MCF 10A (cell line): ENCODE results near the gene RPS28. TPM values are rescaled to one million over a fixed set of nuclear protein-coding genes. Genes with fewer than 3 reads are reported as not detected.

ENCODE experiments used
- BruUV-seq: library from RNA; stranded (reverse); fragments of 400-500 nt; replicated peaks from 2 replicates; lab custom pipeline; 2021; lab: Mats Ljungman, UMichigan
- CTCF ChIA-PET: fragments of 300-600 bp; sonication (Branson Sonifier 250); formaldehyde crosslinking; extraction: SDS; loops from one replicate; lab custom pipeline; 2021; ENCODE audit warnings: antibody characterized with exemption, inconsistent platforms; lab: Yijun Ruan, JAX
- POLR2A ChIA-PET: fragments of 300-600, 350-650 bp; sonication (Branson Sonifier 250); formaldehyde crosslinking; extraction: SDS; loops from one replicate; lab custom pipeline; 2020; ENCODE audit warnings: antibody characterized with exemption, inconsistent platforms; lab: Yijun Ruan, JAX
- DNase-seq: peaks from one replicate; pipeline ENCODE4 v3.0.0-alpha.2; 2018; ENCODE audit not compliant: unreplicated experiment
- H3K27ac Mint-ChIP-seq: one replicate; pipeline ENCODE4 v1.8.0; 2022; ENCODE audit warnings: mild to moderate bottlenecking, low read depth, mixed read lengths; ENCODE audit not compliant: unreplicated experiment
- H3K27me3 Mint-ChIP-seq: one replicate; pipeline ENCODE4 v1.8.0; 2022; ENCODE audit warnings: mixed read lengths; ENCODE audit not compliant: insufficient read depth, unreplicated experiment
- H3K36me3 Mint-ChIP-seq: one replicate; pipeline ENCODE4 v1.8.0; 2022; ENCODE audit warnings: mild to moderate bottlenecking, moderate library complexity, mixed read lengths; ENCODE audit not compliant: insufficient read depth, unreplicated experiment
- H3K4me1 Mint-ChIP-seq: one replicate; pipeline ENCODE4 v1.8.0; 2022; ENCODE audit warnings: mixed read lengths; ENCODE audit not compliant: insufficient read depth, unreplicated experiment
- H3K4me3 Mint-ChIP-seq: one replicate; pipeline ENCODE4 v1.8.0; 2022; ENCODE audit warnings: mild to moderate bottlenecking, moderate library complexity, mixed read lengths; ENCODE audit not compliant: unreplicated experiment
- H3K9me3 Mint-ChIP-seq: one replicate; pipeline ENCODE4 v1.8.0; 2022; ENCODE audit warnings: mixed read lengths; ENCODE audit not compliant: unreplicated experiment
- intact Hi-C: fragments of 100-400 bp; cut with micrococcal nuclease; formaldehyde crosslinking; loops from 2 replicates; pipeline ENCODE4 v1.14.1; 2022
- total RNA-seq: library from RNA; stranded (reverse); gene quantifications from 2 replicates; pipeline ENCODE4 v1.2.3, GENCODE V29; 2022
- TF ChIP-seq, protein P1 (sequence below): fragments of 200-600 bp; IDR thresholded peaks from one replicate; pipeline ENCODE4 v1.8.0; 2022; ENCODE audit warnings: antibody characterized with exemption, mild to moderate bottlenecking; ENCODE audit not compliant: unreplicated experiment

The RPS28 gene
- total RNA-seq, 1 experiment from 2014 or later, result 2,362 TPM

DNA sequence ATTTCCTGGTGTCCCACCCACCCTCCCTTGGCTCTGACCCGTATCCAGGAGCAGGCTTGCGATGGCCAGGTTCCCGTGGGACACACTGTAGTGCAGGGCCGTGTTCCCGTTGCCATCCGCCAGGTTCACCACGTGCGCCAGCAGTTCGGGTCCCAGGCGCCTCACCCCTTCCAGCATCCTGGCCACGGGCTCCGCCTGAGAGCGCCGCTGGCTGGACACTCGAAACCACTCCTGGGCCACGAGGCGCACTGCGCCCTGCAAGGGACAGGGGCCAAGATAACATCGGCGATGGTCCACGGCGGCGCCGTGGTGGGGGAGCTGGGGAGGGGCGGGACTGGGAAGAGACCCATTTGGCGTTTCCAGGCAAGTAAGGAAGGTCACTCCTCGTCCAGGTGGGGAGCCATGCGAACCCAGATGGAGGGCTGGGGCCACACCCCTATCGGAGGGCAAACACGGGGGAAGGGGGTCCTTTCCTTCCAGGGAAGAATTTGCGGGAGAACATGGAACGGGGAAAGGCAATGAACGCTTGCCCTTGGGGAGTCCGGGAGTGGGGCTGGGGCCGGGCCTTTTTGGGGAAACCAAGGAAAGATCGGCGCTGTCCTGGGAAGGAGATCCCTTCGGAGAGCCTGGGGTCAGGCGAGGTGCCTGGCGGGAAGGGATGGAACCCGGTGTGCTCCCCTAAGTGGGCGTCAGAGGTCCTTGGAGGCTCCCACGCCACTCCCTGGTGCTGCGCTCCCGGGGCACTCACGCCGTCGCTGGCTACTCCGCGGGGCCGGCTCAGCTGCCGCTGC lies 11.9 kb downstream of the RPS28 start:
- DNase-seq, result no peak
- H3K9me3 Mint-ChIP-seq, result no peaks in the 10 kb centered on the region
- POLR2A ChIA-PET, result interaction anchor here (4.4 kb wide), 1 partner anchor 10 kb away, joined by 70 read pairs; the partner anchor contains the start of genes NDUFA7 and RPS28
- H3K36me3 Mint-ChIP-seq, result no peaks in the 10 kb centered on the region
- TF ChIP-seq, protein P1, sequence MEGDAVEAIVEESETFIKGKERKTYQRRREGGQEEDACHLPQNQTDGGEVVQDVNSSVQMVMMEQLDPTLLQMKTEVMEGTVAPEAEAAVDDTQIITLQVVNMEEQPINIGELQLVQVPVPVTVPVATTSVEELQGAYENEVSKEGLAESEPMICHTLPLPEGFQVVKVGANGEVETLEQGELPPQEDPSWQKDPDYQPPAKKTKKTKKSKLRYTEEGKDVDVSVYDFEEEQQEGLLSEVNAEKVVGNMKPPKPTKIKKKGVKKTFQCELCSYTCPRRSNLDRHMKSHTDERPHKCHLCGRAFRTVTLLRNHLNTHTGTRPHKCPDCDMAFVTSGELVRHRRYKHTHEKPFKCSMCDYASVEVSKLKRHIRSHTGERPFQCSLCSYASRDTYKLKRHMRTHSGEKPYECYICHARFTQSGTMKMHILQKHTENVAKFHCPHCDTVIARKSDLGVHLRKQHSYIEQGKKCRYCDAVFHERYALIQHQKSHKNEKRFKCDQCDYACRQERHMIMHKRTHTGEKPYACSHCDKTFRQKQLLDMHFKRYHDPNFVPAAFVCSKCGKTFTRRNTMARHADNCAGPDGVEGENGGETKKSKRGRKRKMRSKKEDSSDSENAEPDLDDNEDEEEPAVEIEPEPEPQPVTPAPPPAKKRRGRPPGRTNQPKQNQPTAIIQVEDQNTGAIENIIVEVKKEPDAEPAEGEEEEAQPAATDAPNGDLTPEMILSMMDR, result no peak
- intact Hi-C loops, result no loop called here
- CTCF ChIA-PET, result interaction anchor here (0.9 to 2.3 kb wide), 4 partner anchors 8 to 174 kb away, joined by 3 to 12 read pairs (median 8); no protein-coding TSS in a partner anchor
- no peak overlapping the region for H3K4me3 Mint-ChIP-seq
- no peaks in the 10 kb centered on the region for H3K4me1 Mint-ChIP-seq
- BruUV-seq, result no TSS peak
- H3K27ac Mint-ChIP-seq, result no peak overlapping the region
- no peaks in the 10 kb centered on the region for H3K27me3 Mint-ChIP-seq

DNA sequence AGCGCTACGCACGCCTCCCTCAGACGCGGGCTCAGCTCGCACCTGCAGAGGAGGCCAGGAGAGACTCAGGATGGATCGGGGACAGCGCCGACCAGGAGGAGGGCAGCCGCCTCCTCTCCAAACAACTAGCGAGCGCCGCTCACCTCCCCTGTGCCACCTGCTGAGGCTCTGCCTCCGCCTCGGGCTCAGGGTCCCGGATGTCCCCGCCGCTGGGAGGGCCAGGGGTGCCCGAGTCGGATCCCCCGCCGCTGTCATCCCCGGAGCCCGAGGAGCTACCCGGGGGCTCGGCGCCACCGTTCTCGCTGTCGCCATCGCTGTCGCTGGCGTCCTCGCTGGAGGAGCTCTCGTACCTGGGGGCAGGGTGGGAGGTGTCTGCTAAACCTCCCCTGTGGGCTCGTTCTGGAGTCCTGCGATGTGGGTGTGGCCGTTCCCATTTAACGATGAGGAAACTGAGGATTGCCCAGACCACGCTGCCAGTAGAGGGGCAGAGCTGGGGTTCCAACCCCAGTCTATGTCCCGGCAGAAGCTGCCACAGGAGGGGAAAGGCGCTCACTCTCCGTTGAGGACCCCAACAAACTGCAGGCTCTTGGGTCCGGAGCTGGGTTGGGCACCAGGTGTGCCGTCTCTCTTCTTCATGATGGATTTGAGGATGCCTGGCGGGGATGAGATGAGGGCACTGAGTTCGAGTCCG lies 12.6 kb downstream of the RPS28 start:
- intact Hi-C loops, result no loop called here
- H3K27ac Mint-ChIP-seq, result no peak overlapping the region
- no peaks in the 10 kb centered on the region for H3K9me3 Mint-ChIP-seq
- TF ChIP-seq, protein P1, result no peak
- H3K4me1 Mint-ChIP-seq, result no peaks in the 10 kb centered on the region
- no peak for DNase-seq
- no peaks in the 10 kb centered on the region for H3K27me3 Mint-ChIP-seq
- CTCF ChIA-PET, result interaction anchor here (0.7 to 2.3 kb wide), 5 partner anchors 9 to 175 kb away, joined by 3 to 12 read pairs (median 6); no protein-coding TSS in a partner anchor
- no peaks in the 10 kb centered on the region for H3K36me3 Mint-ChIP-seq
- H3K4me3 Mint-ChIP-seq, result no peak overlapping the region
- no TSS peak for BruUV-seq
- POLR2A ChIA-PET, result interaction anchor here (0.7 to 4.4 kb wide), 4 partner anchors 11 to 742 kb away, joined by 3 to 70 read pairs (median 4); partner anchors contain the start of genes HNRNPM, NDUFA7 and RPS28

DNA sequence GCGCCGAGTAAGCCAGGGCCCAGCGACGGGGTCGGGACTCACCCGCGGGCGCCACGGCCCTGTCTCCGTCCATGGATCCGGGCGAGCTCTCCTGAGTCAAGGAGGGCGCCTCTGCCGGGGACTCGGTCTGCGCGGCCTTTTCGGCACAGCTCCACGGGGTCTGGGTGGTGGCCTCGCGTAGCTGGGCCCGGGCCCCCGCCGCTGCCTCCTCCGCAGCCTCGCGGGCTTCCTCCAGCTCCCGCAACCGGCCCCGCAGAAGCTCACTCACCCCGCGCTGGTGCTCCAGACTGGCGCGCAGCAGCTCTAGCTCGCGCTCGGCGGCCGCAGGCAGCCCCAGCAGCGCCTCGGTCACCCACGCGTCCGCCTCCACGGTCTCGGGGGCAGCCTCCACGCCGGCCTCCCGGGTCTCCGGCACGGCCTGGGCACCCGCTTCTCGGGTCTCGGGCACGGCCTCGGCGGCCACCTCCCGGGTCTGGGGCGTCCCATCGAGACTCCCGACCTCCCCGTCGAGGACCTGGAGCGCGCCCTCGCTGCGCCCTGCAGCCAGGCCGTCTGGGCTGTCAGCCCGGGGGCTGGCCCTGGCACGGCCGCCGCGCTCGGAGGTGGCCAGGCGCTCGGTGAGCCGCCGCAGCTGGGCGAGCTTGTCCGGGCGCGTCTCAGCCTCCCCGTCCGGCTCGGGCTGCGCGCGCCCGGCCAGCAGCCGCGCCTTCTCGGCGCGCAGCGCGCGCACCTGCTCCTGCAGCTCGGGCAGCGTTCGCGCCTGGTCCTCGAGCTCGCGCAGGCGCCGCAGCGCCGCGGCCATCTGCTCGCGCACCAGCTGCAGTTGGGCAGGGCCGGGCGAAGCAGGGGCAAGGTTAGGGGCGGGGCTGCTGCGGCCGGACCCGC lies 13.4 kb downstream of the RPS28 start:
- intact Hi-C loops, result no loop called here
- H3K36me3 Mint-ChIP-seq, result no peaks in the 10 kb centered on the region
- peak; percentile 71 for DNase-seq
- peak overlapping the region; percentile 50 for H3K4me3 Mint-ChIP-seq
- no peak overlapping the region for H3K27ac Mint-ChIP-seq
- H3K4me1 Mint-ChIP-seq, result no peaks in the 10 kb centered on the region
- no peaks in the 10 kb centered on the region for H3K27me3 Mint-ChIP-seq
- no TSS peak for BruUV-seq
- CTCF ChIA-PET, result interaction anchor here (0.6 to 2.3 kb wide), 11 partner anchors 8 to 244 kb away, joined by 3 to 12 read pairs (median 5); partner anchors contain the start of gene ZNF414
- POLR2A ChIA-PET, result interaction anchor here (0.6 to 4.4 kb wide), 12 partner anchors 9 to 741 kb away, joined by 3 to 70 read pairs (median 3); partner anchors contain the start of genes HNRNPM, NDUFA7, RAB11B and RPS28
- TF ChIP-seq, protein P1, result no peak
- no peaks in the 10 kb centered on the region for H3K9me3 Mint-ChIP-seq
